HEK293 (cell line): ENCODE results near the gene GMEB2.

Experiments
- CTCF ChIP-seq: fragments of 450-650 bp; formaldehyde crosslinking; IDR thresholded peaks from 2 replicates; pipeline ENCODE4 v1.5.1; 2016; ENCODE audit warnings: missing biosample characterization, missing genetic modification characterization
- ELK4 ChIP-seq: IDR thresholded peaks from 2 replicates; pipeline ENCODE4 v1.6.1; 2011; ENCODE audit warnings: mild to moderate bottlenecking, low read depth, low read length, borderline replicate concordance
- KLF7 ChIP-seq: fragments of 450-650 bp; formaldehyde crosslinking; IDR thresholded peaks from 2 replicates; pipeline ENCODE4 v1.5.1; 2016; ENCODE audit warnings: missing biosample characterization, missing genetic modification characterization, borderline replicate concordance
- MEIS1 ChIP-seq: sonication (generic); formaldehyde crosslinking; IDR thresholded peaks from 2 replicates; pipeline ENCODE4 v1.8.1; 2022; ENCODE audit warnings: missing genetic modification reagents, mild to moderate bottlenecking, borderline replicate concordance
- PBX3 ChIP-seq: sonication (generic); formaldehyde crosslinking; IDR thresholded peaks from 2 replicates; pipeline ENCODE4 v1.8.1; 2022; ENCODE audit warnings: mild to moderate bottlenecking, moderate library complexity, missing genetic modification reagents
- ZBTB1 ChIP-seq: fragments of 450-650 bp; formaldehyde crosslinking; IDR thresholded peaks from 2 replicates; pipeline ENCODE4 v1.5.1; 2016; ENCODE audit warnings: missing biosample characterization, missing genetic modification characterization
- ZBTB49 ChIP-seq: fragments of 450-650 bp; formaldehyde crosslinking; IDR thresholded peaks from 2 replicates; pipeline ENCODE4 v1.5.1; 2016; ENCODE audit warnings: missing biosample characterization, missing genetic modification characterization, low read depth
- ZNF10 ChIP-seq: fragments of 450-650 bp; formaldehyde crosslinking; IDR thresholded peaks from 2 replicates; pipeline ENCODE4 v1.5.1; 2017; ENCODE audit warnings: missing biosample characterization, missing genetic modification characterization
- ZNF214 ChIP-seq: fragments of 450-650 bp; formaldehyde crosslinking; IDR thresholded peaks from 2 replicates; pipeline ENCODE4 v1.5.1; 2017; ENCODE audit warnings: missing biosample characterization, mild to moderate bottlenecking, missing genetic modification characterization, borderline replicate concordance

GRCh38 chr20:63635431-63636141 lies 8.7 kb upstream of the GMEB2 start:
- TF ChIP-seq ELK4 (no peak), PBX3 (no peak), CTCF (no peak), ZNF214 (tag by site-specific recombination) (no peak), MEIS1 (CRISPR knock-in tag) (no peak), ZBTB49 (tag by site-specific recombination) (no peak), ZNF10 (tag by site-specific recombination) (no peak), ZBTB1 (tag by site-specific recombination) (no peak), KLF7 (tag by site-specific recombination) (no peak)
